ENCODE data around the gene BGLAP.
A peak's percentile ranks its signal among the peaks of the same experiment; 100 is the strongest.
"Not testable (repeated sequence)": the region's sequence is repeated elsewhere in the genome, so short reads cannot be mapped to it uniquely, and the experiment has no call there.

The BGLAP gene

DNA sequence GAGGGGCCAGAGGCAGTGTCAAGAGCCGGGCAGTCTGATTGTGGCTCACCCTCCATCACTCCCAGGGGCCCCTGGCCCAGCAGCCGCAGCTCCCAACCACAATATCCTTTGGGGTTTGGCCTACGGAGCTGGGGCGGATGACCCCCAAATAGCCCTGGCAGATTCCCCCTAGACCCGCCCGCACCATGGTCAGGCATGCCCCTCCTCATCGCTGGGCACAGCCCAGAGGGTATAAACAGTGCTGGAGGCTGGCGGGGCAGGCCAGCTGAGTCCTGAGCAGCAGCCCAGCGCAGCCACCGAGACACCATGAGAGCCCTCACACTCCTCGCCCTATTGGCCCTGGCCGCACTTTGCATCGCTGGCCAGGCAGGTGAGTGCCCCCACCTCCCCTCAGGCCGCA is at the start of gene BGLAP:
Gene BGLAP, plus strand, starts transcription at position 259 of the 400 bp plus-strand sequence. Its CDS starts 48 bp downstream, at position 307.
- no peak for DNase-seq

DNA sequence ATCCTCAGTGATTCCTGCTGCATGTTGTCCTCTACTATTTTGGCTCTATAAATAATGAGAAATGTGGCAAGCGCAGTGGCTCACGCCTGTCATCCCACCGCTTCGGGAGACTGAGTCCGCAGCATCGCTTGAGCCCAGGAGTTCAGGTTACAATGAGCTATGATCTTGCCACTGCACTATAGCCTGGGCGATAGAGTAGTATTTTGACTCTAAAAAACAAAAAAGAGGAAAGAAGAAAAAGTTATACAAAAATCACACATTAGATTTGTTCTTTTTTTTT is 48.8 kb upstream of the BGLAP start:
- in situ Hi-C loops (cut with MboI; ENCODE audit: low pct_unique_long_range_greater_than_20kb, low sequenced_read_pairs): no loop called here
- DNase-seq: no peak

More for the DNA sequence above, at the start of gene BGLAP:
- in situ Hi-C loops (cut with MboI; ENCODE audit: low pct_unique_long_range_greater_than_20kb, low sequenced_read_pairs): no loop called here

DNA sequence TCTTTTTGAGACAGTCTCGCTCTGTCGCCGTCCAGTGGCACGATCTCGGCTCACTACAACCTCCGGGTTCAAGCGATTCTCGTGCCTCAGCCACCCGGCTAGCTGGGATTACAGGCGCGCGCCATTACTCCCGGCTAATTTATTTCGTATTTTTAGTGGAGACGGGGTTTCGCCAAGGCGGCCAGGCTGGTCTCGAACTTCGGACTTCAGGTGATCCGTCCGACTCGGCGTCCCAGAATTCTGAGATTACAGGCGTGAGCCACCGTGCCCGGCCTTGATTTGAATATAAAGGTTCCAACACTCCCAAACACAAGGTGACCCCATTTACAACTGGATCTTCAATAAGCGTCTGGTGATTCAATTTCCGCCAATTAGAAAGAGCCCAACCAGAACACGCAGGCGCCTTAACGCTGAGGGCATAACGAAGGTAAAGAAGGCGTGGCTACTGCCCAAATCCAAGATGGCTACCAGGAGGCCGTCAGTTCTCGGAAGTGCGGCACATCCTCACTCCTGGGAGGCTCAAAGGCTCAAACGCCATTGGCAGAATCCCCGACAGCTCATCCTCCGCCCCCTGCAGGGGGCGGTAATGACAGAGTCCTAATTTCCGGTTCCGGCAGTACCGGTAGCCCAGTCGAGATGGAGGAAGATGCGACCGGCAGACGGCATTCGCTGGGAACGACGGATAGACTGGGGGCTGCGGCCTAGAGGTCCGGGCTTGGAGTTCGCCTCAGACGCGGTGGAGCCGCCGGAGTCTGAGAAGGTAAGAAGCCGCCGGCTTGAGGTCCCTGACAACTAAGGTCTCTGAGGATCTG is 48.3 kb upstream of the BGLAP start, which contains the start of gene SLC25A44:
Gene SLC25A44, plus strand, starts transcription at position 617 of the 812 bp plus-strand sequence. CDS start 5,744 bp downstream, outside the sequence.
- peak; percentile 100 for DNase-seq
- in situ Hi-C loops (cut with MboI; ENCODE audit: low pct_unique_long_range_greater_than_20kb, low sequenced_read_pairs): no loop called here

DNA sequence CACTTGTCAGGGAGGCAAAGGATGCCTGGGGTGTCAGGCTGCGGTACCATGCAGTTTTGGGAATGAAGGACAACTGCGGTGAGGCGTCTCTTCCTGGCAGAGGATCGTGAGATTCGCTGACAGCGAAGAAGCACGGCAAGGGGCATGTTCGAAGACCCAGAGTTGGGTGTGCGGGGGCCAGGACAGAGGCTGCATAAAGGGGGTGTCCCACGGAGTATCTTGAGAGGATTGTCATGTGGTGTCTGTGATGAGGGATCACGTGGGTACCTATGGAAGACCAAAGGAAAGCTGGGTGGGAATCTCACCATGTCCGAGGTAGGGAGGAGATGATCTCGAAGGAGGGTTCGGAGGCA is 47.7 kb upstream of the BGLAP start:
- in situ Hi-C loops (cut with MboI; ENCODE audit: low pct_unique_long_range_greater_than_20kb, low sequenced_read_pairs): no loop called here
- DNase-seq: no peak

DNA sequence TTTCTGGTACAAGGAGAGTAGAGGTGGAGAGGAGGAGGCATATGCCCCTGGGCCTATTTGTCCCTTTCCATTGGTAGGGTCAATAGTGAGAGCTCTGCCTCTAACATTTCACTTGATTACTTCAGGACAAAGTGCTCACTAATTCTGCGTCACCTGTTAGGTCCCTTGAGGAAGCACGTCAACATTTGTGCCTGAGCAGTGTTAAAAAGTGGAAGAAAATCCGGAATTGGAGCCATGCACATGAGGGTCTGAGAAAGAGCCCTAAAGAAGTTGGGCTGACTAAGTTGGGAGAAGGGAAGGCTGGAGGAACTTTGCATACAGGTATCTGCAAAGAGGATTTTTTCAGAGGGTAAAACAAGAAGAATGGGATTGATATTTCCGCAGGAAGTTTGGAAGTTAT is 46.1 kb upstream of the BGLAP start:
- in situ Hi-C loops (cut with MboI; ENCODE audit: low pct_unique_long_range_greater_than_20kb, low sequenced_read_pairs): no loop called here
- DNase-seq: no peak

DNA sequence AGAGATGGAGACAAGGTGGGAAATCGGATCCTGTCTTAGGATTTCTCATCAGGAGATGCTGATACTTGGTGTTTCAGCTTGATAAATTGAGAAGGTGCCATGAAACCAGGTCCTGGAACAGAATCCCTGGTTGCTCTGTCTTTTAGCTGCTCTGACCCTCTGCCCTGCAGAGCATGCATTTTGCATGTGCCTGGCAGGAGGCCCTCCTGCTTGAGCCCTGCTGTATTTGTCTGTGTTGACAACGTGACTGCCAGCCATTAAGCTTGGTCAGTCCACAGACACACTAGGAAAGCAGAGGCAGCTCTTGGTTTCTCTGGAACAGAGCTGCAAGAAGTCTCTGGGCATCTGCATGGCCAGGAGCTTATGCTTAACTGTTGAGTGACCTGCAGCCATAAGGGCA is 45.5 kb upstream of the BGLAP start:
- in situ Hi-C loops (cut with MboI; ENCODE audit: low pct_unique_long_range_greater_than_20kb, low sequenced_read_pairs): no loop called here

DNA sequence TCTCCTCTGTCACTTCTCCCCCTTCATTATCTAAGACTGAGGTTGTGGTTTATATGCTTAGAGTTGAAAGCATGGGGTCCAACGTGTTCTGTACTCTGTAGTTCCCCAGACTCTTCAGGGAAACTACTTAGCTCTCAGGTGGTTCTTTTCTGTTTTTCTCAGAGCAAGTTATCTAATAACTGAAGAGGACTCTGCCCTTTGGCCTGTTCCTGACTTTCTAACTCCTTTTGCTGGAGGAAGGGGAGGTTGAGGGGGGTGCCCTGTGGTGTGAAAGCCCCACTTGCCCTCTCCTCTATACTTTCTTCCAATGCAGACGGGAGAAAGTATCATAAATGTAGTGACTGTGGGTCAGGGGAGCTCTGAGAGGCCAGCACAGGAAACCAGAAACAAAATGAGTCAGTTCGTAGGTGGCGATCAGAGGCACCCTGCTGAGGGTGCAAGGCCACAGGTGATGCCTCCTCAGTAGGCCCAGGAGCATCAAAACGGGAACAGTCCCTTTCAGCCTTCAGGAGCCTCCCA is 43.1 kb upstream of the BGLAP start:
- in situ Hi-C loops (cut with MboI; ENCODE audit: low pct_unique_long_range_greater_than_20kb, low sequenced_read_pairs): no loop called here
- no peak for DNase-seq

More for the DNA sequence above, 45.5 kb upstream of the BGLAP start:
- DNase-seq: no peak

DNA sequence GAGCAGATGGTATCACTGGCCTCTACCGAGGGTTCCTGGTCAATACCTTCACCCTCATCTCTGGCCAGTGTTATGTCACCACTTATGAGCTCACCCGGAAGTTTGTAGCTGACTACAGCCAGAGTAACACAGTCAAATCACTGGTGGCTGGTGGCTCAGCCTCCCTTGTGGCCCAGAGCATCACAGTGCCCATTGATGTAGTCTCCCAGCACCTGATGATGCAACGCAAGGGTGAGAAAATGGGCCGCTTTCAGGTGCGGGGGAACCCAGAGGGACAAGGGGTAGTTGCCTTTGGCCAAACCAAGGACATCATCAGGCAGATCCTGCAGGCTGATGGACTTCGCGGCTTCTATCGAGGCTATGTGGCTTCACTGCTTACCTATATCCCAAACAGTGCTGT is 41.9 kb upstream of the BGLAP start:
- no peak for DNase-seq

DNA sequence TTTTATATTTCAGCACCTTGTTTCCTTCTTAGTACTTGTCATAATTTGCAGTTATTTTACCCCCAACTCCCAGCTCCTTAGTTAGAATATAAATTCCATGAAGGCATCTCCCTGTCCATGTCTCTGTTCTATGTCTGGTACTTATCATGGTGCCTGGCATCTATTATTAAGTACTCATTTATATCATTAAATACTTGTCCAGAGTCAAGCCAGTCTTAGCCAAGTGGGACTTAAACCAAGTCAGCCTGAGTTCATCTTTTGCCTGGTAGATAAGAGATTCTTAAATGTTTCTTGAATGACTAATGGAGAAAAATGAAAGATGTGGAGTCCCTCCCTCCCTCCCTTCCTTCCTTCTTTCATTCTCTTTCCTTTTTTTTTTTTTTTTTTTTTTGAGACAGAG is 38.7 kb upstream of the BGLAP start:
- DNase-seq: no peak
- in situ Hi-C loops (cut with MboI; ENCODE audit: low pct_unique_long_range_greater_than_20kb, low sequenced_read_pairs): no loop called here

More for the DNA sequence above, 41.9 kb upstream of the BGLAP start:
- in situ Hi-C loops (cut with MboI; ENCODE audit: low pct_unique_long_range_greater_than_20kb, low sequenced_read_pairs): no loop called here

DNA sequence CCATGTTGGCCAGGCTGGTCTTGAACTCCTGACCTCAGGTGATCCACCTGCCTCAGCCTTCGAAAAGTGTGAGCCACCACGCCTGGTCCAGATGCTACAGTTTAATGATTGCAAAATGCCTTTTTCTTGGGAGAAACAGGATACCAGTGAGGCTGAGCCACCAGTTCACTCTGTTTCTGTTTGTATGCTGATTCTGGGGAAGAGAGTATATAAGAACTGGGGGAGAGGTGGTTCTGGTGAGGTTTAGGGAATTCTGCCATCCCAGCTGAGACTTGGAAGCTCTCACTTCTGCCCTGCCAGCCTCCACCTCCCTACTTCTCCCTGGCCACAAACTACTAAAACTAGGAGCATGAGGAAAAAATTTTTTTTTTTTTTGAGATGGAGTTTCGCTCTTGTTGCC is 37.3 kb upstream of the BGLAP start:
- no peak for DNase-seq
- in situ Hi-C loops (cut with MboI; ENCODE audit: low pct_unique_long_range_greater_than_20kb, low sequenced_read_pairs): no loop called here

DNA sequence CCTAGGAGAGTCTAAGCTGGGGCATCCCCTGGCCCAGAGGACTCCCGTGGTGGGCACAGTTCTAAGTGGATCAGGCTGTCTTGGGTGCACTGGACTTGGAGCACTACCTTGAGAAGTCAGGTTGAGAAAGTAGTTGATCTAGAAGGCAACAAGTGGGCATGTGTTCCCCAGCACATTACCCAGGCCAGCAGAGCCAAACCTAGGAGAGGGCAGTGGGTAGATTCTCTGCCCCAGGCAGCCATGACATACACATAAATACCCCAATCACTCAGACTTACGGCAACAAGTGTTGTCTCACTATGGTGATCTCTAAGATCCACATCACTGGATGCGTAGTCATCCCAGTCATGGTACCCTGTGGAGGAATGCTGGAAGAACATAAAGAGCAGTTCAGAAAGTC is 30.7 kb upstream of the BGLAP start:
- in situ Hi-C loops (cut with MboI; ENCODE audit: low pct_unique_long_range_greater_than_20kb, low sequenced_read_pairs): no loop called here
- no peak for DNase-seq

DNA sequence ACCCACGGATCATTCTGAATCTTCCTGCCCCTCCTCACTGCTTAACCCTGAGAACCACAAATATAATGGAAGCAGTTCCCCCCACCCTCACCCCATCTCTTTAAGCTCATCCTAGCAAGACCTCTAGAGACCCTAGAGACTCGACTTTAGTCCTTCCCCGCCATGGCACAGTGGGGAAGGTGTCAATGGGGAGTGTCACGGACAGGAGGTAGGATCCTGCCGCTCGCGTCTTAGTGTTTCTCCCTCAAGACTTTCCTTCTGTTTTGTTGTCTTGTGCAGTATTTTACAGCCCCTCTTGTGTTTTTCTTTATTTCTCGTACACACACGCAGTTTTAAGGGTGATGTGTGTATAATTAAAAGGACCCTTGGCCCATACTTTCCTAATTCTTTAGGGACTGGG is 29.9 kb upstream of the BGLAP start:
- no peak for DNase-seq
- in situ Hi-C loops (cut with MboI; ENCODE audit: low pct_unique_long_range_greater_than_20kb, low sequenced_read_pairs): no loop called here

DNA sequence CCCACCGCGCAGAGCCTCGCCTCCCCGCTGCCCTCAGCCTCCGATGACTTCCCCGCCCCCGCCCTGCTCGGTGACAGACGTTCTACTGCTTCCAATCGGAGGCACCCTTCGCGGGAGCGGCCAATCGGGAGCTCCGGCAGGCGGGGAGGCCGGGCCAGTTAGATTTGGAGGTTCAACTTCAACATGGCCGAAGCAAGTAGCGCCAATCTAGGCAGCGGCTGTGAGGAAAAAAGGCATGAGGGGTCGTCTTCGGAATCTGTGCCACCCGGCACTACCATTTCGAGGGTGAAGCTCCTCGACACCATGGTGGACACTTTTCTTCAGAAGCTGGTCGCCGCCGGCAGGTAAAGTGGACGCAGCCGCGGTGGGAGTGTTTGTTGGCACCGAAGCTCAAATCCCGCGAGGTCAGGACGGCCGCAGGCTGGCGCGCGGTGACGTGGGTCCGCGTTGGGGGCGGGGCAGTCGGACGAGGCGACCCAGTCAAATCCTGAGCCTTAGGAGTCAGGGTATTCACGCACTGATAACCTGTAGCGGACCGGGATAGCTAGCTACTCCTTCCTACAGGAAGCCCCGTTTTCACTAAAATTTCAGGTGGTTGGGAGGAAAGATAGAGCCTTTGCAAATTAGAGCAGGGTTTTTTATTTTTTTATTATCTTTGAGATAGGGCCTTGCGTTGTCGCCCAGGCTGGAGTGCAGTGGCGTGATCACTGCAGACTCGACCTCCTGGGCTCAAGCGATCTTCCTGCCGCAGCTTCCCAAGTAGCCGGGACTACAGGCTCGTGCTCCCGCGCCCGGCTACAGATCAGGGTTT is 28.9 kb upstream of the BGLAP start, which contains the start of gene PMF1:
Gene PMF1, plus strand, starts transcription at position 175 of the 811 bp plus-strand sequence. Its CDS starts 9 bp downstream, at position 184.
- in situ Hi-C loops (cut with MboI; ENCODE audit: low pct_unique_long_range_greater_than_20kb, low sequenced_read_pairs): no loop called here
- peak; percentile 97 for DNase-seq

DNA sequence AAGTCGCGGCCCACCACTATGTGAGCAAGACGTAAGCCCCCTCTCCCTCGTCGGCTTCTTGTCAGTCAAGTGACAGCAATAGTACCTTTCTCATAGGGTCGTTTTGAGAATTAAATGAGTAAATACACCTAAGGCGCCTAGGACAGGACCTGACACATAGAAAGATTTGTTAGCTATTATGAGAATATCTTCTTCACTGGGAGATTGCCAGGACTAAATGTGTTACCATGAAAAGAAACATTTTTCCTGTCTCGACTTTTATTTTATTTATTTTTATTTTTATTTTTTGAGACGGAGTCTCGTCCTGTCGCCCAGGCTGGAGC is 28.4 kb upstream of the BGLAP start:
- DNase-seq: no peak
- in situ Hi-C loops (cut with MboI; ENCODE audit: low pct_unique_long_range_greater_than_20kb, low sequenced_read_pairs): no loop called here

DNA sequence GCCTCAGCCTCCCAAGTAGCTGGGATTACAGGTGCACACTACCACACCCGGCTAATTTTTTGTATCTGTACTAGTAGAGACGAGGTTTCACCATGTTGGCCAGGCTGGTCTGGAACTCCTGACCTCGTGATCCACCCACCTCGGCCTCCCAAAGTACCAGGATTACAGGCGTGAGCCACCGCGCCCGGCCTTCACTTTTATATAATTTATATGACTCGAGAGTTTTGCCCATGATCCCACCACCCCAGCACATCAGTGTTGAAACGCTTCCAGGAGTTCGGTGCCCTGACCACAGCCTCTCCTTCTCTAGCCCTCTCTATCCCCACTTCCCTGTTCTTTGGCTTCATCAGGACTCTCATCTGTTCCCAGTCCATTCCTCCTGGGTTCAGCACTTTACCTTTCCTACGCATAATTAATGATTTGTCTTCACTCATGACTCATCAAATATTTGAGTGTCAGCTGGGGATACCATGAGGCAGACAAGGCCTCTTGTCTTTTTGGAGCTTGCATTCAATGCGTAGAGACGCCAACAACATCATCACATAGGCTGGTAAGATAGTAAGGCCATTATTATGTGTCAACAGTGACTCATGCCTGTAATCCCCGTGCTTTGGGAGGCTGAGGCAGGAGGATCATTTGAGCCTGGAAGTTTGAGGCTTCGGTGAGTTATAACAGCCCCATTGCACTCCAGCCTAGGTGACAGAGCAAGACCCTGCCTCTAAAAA is 27.8 kb upstream of the BGLAP start:
- in situ Hi-C loops (cut with MboI; ENCODE audit: low pct_unique_long_range_greater_than_20kb, low sequenced_read_pairs): no loop called here

DNA sequence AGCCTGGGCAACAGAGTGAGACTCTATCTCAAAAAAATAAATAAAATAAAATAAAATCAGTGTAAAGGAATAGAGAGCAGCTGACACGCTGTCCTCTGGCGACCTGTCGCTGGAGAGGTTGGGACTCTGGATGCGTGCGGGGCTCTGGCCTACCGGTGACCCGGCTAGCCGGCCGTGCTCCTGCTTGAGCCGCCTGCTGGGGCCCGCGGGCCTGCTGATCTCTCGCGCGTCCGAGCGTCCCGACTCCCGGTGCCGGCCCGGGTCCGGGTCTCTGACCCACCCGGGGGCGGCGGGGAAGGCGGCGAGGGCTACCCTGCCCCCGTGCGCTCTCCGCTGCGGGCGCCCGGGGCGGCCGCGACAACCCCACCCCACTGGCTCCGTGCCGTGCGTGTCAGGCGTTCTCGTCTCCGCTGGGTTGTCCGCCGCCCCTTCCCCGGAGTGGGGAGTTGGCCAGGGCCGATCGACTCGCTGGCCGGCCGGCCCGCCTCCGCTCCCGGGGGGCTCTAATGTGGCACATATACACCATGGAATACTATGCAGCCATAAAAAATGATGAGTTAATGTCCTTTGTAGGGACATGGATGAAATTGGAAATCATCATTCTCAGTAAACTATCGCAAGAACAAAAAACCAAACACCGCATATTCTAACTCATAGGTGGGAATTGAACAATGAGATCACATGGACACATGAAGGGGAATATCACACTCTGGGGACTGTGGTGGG is 25.5 kb upstream of the BGLAP start:
- in situ Hi-C loops (cut with MboI; ENCODE audit: low pct_unique_long_range_greater_than_20kb, low sequenced_read_pairs); DNase-seq: not testable (repeated sequence)

More for the DNA sequence above, 27.8 kb upstream of the BGLAP start:
- no peak for DNase-seq

DNA sequence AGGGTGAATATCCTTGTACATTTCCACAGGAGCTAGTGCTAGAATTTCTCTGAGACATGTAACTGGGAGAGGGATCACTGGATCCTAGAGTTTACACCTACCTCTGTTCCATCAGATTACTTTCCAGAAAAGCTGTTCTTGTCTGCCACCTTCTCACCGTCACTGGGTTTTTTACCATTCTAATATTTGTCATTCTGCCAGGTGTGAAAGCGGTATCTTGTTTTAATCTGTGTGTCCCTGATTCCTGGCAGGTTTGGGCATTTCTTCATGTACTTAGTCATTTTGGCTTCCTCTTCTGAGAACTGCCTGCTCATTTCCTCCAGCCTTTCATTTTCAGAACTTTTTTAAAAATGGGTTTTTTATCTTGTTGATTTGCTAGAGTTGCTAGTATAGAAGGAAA is 24.1 kb upstream of the BGLAP start:
- in situ Hi-C loops (cut with MboI; ENCODE audit: low pct_unique_long_range_greater_than_20kb, low sequenced_read_pairs): no loop called here
- peak; percentile 32 for DNase-seq

DNA sequence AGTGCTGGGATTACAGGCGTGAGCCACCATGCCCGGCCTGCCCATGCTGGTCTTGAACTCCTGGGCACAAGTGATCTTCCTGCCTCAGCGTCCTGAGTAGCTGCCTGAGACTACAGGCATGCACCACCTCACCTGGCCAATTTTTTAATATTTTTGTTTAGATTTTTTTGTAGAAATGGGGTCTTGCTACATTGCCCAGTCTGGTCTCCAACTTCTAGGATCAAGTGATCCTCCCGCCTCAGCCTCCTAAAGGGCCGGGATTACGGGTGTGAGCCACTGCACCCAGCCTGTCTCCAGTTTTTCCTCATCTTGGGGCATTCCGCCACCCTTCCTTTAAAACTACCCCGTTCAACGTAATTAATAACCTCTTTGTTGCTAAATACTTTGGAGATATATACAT is 21.8 kb upstream of the BGLAP start:
- DNase-seq: no peak
- in situ Hi-C loops (cut with MboI; ENCODE audit: low pct_unique_long_range_greater_than_20kb, low sequenced_read_pairs): no loop called here
